GM19238 (cell line): ENCODE results near the gene IDUA.

Source experiments
- DNase-seq: peaks from one replicate; pipeline ENCODE4 v3.0.0; 2011; ENCODE audit warnings: low spot score; ENCODE audit not compliant: insufficient read length

IDUA gene

DNA sequence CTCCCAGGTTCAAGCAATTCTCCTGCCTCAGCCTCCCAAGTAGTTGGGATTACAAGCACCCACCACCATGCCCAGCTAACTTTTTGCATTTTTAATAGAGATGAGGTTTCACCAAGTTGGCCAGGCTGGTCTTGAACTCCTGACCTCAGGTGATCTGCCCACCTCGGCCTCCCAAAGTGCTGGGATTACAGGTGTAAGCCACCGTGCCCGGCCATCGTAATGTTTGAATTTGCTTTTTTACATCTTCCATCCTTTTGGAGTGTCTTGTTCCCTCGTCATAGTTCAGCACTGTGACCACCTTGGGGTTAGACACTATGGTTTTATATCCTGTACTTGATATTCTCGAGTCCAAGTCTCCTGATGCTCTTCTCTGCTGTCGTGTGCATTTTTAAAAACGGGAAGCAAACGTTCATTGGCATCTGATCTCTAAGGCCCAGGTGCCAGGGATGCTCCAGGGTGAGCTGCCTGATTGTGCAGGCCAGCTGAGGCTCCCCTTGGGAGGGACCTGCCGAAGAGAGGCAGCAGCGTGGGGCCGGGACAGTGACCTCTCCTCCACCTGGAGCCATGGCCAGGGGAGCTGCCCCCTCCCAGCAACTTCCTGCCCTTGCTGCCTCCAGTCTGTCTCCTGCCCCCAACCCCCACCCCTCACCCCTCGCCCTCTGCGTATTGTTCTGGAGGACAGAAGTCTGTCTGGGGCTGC, 30.2 kb upstream of the IDUA start:
- no peak for DNase-seq

- no peak for DNase-seq
Observed at GRCh38 chr4:957231-957580, 29.6 kb upstream of the IDUA start.

DNA sequence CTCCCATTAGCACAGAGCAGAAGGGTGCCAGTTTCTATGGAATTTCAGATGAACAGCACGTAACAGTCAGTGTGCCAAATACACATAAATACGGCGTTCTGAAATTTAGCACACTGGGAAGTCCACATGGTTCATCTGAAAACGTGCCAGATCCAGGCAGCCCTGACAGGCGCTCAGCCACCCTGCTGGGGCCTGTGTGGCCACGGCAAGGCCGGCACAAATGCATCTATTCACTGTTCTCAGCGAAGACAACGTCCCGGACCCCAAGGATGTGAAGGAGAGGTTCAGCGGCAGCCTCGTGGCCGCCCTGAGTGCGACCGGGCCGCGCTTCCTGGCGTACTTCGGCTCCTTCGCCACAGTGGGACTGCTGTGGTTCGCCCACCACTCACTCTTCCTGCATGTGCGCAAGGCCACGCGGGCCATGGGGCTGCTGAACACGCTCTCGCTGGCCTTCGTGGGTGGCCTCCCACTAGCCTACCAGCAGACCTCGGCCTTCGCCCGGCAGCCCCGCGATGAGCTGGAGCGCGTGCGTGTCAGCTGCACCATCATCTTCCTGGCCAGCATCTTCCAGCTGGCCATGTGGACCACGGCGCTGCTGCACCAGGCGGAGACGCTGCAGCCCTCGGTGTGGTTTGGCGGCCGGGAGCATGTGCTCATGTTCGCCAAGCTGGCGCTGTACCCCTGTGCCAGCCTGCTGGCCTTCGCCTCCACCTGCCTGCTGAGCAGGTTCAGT, 29.1 kb upstream of the IDUA start:
- DNase-seq: no peak

GRCh38 chr4:958314-958665, 28.6 kb upstream of the IDUA start:
- no peak for DNase-seq

DNA sequence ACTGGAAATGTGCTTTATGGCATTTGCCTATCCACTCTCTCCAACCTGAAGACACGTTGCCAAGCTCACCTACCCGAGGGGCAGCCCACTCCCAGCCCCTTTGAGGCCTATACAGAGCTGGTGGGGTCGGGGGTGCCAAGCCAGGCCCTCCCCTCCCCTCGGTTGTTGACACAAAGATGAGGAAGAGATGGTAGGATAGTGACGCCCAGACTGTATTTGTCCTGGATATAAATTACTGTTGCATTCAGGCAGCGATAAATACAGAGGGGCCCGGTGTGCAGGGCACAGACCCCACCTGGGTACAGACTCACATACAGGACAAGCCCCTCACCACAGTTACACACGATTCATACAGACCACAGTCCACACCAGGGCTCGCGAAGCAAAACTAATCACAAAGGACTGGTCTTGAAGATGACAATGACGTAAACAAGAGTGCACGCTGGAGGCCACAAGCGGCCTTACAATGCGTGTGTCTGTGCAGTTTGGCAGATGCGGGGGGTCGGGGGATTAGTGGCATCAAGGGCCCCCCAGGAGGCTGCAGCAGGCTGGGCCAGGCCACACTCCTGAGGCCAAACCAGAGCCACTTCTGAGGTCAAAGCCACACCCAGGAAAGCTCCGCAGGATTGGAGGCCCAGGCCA, 28.0 kb upstream of the IDUA start:
- no peak for DNase-seq

DNA sequence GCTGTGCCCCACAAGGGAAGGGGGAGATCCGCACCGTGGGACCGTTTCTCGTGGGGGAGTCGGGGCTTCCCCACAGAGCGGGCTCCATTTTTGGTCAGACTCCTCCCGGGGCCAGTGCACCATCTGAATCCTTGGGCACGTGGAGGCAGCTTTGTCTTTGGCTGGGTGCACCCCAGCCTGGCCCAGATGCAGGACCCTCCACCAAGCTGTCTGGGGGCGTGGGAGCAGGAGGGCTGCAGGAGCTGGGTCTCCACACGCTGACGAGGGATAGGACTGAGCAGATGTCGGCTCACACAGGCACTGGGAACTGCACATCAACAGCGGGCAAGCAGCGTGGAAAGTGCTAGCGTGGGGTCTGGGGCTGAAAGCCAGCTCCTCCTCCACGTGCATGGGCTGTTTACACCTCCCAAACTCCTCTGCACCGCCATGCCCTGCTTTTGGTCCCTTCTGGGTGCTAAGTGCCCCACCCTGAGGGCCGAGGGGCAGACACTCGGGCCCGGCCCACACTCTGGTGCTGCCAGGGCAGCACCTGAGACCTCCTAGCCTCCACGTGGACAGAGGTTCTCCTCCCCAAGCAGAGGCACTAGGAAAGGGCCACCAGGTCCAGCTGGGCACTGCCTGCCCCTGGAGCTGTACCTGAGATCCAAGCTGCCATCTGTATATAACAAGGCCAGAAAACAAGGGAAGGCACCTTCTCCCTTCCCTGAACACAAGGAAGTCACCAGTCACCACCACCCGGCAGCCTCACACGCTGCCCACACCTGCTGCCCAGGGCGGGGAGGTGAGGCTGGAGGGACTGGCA, 27.3 kb upstream of the IDUA start:
- no peak for DNase-seq

GRCh38 chr4:960140-960635, 26.7 kb upstream of the IDUA start:
- DNase-seq: no peak

GRCh38 chr4:960636-961350, 26.1 kb upstream of the IDUA start:
- no peak for DNase-seq

- no peak for DNase-seq
Observed at GRCh38 chr4:961351-962230, 25.3 kb upstream of the IDUA start.

DNA sequence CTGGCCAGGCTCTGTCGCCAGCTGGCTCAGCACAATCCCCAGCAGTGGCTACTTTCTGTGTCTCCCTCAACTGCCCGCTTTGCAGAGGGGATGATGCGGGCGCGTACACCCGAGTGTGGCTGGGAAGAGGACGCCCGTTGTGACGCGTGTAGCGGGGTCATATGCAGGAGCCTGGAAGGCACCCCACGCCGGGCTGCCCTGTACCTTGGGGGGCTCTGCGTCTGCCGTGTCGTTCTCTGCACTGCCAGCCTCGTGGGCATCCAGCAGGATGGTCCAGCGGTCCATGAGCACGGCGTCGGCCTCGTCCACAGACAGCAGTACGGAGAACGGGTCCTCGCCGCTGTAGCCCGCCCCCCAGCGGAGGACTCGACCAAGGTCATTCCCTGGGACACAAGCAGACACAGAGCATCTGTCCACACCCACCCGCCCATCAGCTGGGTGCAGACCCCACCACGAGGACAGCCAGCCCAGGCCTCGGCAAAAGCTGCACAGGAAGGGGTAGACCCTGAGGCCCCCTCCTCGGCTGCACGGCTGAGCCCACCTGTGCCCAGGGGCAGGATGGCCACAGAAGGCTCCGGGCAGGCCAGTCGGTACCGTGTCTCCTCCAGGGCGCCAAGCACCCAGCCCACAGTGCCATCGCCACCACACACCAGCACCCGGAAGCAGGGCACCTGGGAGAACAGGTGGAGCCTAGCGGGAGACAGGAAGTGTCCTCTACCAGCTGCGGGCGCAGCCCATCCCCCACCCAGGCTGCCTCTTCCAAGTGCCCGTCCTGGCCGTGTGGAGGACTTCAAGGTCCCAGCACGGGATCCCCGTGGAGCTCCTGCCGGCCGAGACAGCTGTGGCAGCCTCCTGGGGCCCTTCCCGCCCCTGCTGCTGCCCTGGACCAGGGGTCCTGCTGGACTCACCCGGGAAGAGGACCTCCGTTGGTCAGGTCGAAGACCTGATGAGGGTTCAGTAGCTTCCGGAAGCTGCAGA, 24.3 kb upstream of the IDUA start:
- no peak for DNase-seq

DNA sequence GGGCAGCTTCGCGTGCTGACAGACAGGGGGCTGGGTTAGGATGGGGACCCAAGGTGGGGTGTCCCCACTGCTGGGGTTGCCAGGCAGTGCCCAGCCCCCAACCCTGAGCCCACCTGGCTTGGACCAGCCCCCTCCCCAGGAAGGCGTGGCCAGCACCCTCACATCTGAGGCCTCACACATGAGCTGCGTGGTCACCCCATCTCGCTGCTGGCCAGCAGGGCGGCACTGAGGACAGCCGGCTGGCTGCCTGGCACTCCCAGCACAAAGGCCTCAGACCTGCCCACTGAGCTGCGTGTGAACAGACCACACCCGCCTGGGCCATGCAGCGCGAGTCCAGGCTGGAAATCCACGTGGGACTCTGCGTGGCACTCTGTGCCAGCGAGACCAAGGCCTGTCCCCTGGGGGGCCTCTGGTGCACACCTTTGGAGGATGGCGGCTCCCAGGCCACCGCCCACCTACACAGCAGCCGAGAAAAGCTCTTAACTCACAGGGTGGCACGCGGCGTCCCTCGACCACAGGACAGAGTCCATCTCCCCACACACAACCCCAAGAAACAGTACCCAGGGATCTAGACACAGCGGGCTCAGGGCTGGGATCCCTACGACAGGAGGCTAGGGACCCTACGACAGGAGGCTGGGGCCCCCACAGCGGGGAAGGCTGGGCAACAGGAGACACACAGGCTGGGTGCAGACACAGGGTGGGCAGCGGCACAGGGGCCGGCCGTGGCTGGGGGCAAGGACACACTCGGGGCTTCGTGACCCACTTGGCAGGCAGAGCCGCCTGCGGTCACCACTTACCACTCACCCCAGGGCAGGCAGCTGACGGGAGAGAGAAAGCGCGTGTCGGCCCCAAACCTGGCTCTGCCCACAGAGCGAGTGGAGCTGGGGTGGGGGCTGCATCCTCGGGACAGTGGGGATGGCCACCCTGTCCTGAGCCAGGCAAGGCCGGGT, 23.3 kb upstream of the IDUA start:
- no peak for DNase-seq

DNA sequence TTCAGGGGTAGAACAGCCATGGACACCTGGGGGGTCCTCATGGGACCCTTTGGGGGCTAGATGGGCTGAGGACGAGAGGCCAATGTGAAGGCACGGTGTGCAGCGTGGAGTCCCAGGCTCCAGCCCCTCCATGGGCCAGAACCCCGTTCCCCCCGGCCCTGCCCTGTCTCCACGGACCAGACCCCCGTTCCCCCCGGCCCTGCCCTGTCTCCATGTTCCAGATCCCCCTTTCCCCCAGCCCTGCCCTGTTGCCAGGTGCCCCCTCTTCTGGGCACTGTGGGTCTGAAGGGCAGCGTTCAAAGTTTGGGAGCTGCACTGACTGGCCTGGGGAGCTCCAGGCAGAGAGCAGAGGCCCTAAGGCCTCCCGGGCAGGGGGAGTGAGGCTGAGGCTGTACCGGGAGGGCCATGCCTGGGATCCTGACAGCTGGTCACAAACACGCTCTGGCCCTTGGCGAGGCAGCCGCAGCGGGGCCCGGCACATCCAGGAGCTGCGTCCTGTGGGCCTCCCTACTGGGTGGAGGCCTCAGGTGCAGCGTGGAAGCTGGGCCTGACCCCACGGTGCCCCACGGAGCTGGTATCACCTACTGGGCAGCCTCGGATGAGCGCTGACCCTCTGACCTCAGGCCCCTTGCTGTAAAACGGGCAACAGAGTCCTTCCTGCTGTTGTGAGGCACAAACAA, 22.4 kb upstream of the IDUA start:
- DNase-seq: no peak

- no peak for DNase-seq
Observed at GRCh38 chr4:965048-965765, 21.6 kb upstream of the IDUA start.

DNA sequence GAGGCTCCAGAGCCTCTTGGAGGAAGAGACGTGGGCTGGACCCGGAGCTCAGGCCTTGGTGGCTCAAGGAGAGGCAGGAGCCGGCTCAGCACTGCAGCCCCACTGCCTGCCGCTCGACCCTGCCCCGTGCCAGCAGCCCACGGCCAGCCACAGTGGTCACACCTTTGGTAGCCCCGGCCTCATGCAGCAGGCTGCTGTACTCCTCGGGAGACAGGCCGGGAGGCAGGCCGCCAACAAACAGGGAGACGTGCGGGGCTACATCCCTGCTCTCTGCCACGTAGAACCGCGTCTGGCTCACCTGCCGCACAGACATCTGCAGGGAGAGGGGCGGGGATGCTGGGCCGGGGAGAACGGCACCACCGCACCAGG, 21.1 kb upstream of the IDUA start:
- no peak for DNase-seq

DNA sequence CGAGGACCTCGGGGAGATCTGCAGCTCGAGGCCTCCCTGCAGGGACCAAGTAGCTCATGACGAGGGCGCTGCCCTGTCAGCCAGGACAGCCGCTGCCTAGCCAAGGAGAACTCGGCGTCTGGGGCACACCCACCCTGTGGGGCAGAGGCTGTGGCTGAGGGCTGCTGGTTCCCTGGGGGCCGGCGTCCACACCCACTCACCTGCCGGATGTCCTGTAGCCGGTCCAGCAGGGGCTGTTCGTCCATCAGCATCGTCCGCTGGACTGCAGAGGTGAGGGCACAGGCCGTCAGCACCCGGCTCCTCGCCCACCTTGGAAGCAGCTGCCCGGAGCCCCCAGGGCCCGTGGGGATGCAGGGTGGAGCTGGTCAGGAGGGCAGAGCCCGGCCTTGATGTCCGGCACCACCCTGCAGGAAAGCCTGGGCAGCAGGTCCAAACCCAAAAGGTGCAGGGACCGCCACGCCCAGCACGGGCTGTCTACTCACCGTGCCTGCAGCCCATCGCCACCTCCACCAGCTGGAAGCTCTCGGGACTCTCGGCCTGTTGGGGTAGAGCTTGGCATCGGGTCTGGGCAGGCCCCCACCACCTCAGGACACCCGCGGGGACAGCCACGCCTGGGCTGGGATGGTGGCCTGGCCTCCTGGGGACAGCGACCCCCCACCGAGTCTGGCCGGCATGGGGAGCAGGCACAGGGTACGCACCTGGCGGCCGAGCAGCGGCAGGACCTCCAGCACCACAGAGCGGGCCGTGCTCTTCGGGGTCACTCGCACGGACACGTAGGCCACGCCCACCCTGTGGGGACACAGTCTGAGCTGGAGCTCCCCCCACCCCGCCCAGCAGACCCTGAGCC, 20.4 kb upstream of the IDUA start:
- no peak for DNase-seq
